KMS-11 (cell line): ENCODE measurements around the gene NSD1.

Source experiments
- H2AFZ ChIP-seq: fragments of 200-600 bp; sonication (generic); 2 replicates; pipeline ENCODE4 v1.6.1; 2016; ENCODE audit warnings: antibody characterized with exemption, mixed run types, low read depth
- H3K27ac ChIP-seq: fragments of 200-600 bp; sonication (generic); 2 replicates; pipeline ENCODE4 v1.6.1; 2016; ENCODE audit warnings: mild to moderate bottlenecking, mixed run types
- H3K27me3 ChIP-seq: fragments of 200-600 bp; sonication (generic); 2 replicates; pipeline ENCODE4 v1.6.1; 2017; ENCODE audit warnings: mild to moderate bottlenecking, low read depth, mixed run types, moderate library complexity; ENCODE audit not compliant: insufficient read depth
- H3K36me3 ChIP-seq: fragments of 200-600 bp; sonication (generic); 2 replicates; pipeline ENCODE4 v1.6.1; 2017; ENCODE audit warnings: mild to moderate bottlenecking, mixed run types; ENCODE audit not compliant: insufficient read depth
- H3K4me1 ChIP-seq: fragments of 200-600 bp; sonication (generic); 2 replicates; pipeline ENCODE4 v1.6.1; 2016; ENCODE audit warnings: mild to moderate bottlenecking, low read depth, mixed run types; ENCODE audit not compliant: poor library complexity, severe bottlenecking
- H3K4me2 ChIP-seq: fragments of 200-600 bp; sonication (generic); 2 replicates; pipeline ENCODE4 v1.7.0; 2016; ENCODE audit warnings: mild to moderate bottlenecking, mixed run types
- H3K4me3 ChIP-seq: fragments of 200-600 bp; sonication (generic); IDR thresholded peaks from 2 replicates; pipeline ENCODE4 v1.6.1; 2017; ENCODE audit warnings: low read depth, low read length, mixed read lengths; ENCODE audit not compliant: insufficient read depth
- H3K79me2 ChIP-seq: fragments of 200-600 bp; sonication (generic); 2 replicates; pipeline ENCODE4 v1.6.1; 2016; ENCODE audit warnings: low read depth, mixed run types; ENCODE audit not compliant: insufficient read depth
- H3K9ac ChIP-seq: fragments of 200-600 bp; sonication (generic); 2 replicates; pipeline ENCODE4 v1.6.1; 2016; ENCODE audit warnings: mild to moderate bottlenecking, mixed run types
- H4K20me1 ChIP-seq: fragments of 200-600 bp; sonication (generic); 2 replicates; pipeline ENCODE4 v1.6.1; 2016; ENCODE audit warnings: mild to moderate bottlenecking, mixed run types; ENCODE audit not compliant: insufficient read depth
- CTCF ChIP-seq: fragments of 200-600 bp; sonication (generic); conservative IDR thresholded peaks from 2 replicates; pipeline ENCODE4 v1.6.1; 2017; ENCODE audit warnings: low read depth, mild to moderate bottlenecking, antibody characterized with exemption, low read length, moderate library complexity, mixed read lengths

Gene NSD1

GRCh38 chr5:177300951-177301350, 167.4 kb downstream of the NSD1 start:
- TF ChIP-seq CTCF, result no peak
- Histone ChIP-seq H3K27me3 (no peaks in the 10 kb centered on the region), H3K27ac (peak overlapping the region; percentile 12; the same call in 1 of the 2 replicates), H3K36me3 (no peaks in the 10 kb centered on the region), H3K4me3 (no peak overlapping the region), H2AFZ (no peak overlapping the region), H3K79me2 (peaks cover 21% of the 10 kb centered on the region), H3K9ac (no peak overlapping the region), H3K4me2 (peak overlapping the region; percentile 46), H3K4me1 (peaks cover 42% of the 10 kb centered on the region), H4K20me1 (no peaks in the 10 kb centered on the region)

DNA sequence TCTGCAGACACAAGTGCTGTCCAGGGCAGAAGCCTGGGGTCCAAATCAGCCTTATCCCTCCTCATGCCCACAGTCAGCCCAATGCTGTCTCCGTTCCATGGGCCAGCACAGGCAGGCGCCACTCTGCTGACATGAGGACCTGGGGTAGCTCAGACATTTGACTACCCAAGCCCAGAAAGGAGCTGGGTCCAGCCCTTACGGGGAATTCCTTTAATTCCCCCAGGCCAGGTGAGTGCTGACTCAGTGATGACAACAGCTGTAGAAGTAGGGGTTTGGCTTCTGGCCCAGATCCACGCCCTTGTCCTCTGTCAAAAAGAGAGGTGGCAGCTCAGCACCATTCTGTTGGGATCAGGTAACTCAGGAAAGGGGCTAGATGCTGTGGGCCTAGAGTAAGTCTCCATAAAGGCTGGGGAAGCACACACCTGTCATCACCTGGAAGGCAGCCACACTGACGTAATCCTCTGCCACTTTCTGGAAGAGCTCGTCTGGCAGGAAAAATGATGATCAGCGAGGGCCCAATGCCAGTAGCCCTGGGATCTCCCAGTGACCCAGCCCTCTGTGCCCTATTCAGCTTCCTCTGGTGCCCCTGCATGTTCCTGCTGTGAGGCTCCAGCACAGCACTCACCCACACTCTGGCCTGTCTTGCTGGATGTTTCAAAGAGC, 168.1 kb downstream of the NSD1 start:
- H3K4me2 ChIP-seq, result peak overlapping the region; percentile 46; the same call in 1 of the 2 replicates
- no peak overlapping the region for H2AFZ ChIP-seq
- peaks cover 42% of the 10 kb centered on the region for H3K4me1 ChIP-seq
- H4K20me1 ChIP-seq, result no peaks in the 10 kb centered on the region
- H3K27me3 ChIP-seq, result no peaks in the 10 kb centered on the region
- no peak overlapping the region for H3K9ac ChIP-seq
- peak overlapping the region; percentile 12; the same call in 1 of the 2 replicates for H3K27ac ChIP-seq
- H3K36me3 ChIP-seq, result no peaks in the 10 kb centered on the region
- no peak for TF ChIP-seq CTCF
- H3K79me2 ChIP-seq, result peaks cover 24% of the 10 kb centered on the region
- no peak overlapping the region for H3K4me3 ChIP-seq

DNA sequence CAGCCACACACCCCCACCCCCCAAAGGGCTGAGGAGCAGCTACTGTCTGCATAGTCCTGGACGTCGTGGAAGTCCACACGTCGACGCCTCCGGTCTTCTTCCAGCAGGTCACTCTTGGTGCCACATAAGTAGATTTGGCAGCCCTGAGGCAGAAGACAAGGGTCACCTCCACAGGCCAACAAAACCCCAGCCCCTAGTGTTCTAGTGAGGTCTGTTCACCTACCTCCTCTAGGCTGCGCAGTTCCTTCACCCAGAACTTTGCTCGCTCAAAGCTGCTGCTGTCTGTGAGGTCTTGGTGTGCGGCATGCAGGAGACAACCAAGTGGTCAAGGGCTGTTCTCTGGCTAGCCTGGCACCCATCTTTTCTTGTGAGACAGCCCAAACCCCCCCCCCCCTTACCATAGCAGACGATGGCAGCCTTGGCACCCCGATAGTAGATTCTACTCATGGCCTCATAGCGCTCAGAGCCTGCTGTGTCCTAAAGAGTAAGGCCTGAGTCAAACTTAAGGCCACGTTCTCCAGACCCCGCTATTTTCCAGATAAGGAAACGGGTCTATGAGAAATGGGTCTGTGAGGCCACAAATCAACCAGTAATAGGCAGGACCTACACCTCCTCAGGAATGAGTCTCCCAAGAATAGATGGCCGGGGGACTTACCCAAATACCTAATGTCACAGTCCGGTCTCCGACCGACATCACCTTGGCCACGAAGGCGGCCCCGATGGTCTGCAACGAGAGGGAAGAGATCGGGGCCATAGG, 169.0 kb downstream of the NSD1 start:
- no peaks in the 10 kb centered on the region for H3K36me3 ChIP-seq
- H4K20me1 ChIP-seq, result no peaks in the 10 kb centered on the region
- peaks cover 24% of the 10 kb centered on the region for H3K79me2 ChIP-seq
- no peak for TF ChIP-seq CTCF
- no peak overlapping the region for H2AFZ ChIP-seq
- no peak overlapping the region for H3K27ac ChIP-seq
- no peak overlapping the region for H3K4me3 ChIP-seq
- no peak overlapping the region; the same call in 1 of the 2 replicates for H3K9ac ChIP-seq
- peak overlapping the region; percentile 39 for H3K4me2 ChIP-seq
- H3K4me1 ChIP-seq, result peaks cover 46% of the 10 kb centered on the region
- H3K27me3 ChIP-seq, result no peaks in the 10 kb centered on the region

- Histone ChIP-seq H3K36me3 (no peaks in the 10 kb centered on the region), H3K27ac (peak within 1 kb of the TSS; percentile 55), H3K4me1 (peaks cover 46% of the 10 kb centered on the region), H4K20me1 (no peaks in the 10 kb centered on the region), H2AFZ (peak within 1 kb of the TSS; percentile 69), H3K79me2 (peaks cover 24% of the 10 kb centered on the region), H3K27me3 (no peaks in the 10 kb centered on the region), H3K4me2 (peak within 1 kb of the TSS; percentile 89), H3K4me3 (no peak within 1 kb of the TSS), H3K9ac (peak within 1 kb of the TSS; percentile 55; the same call in 1 of the 2 replicates)
- TF ChIP-seq CTCF, result no peak
These were observed 169.8 kb downstream of the NSD1 start, which contains the start of the genes PRELID1 and RAB24 for GRCh38 chr5:177303121-177303924. TSS of gene PRELID1 (plus strand) at chr5:177303799. CDS start at chr5:177303986, 187 bp downstream. TSS of gene RAB24 (minus strand) at chr5:177303719. CDS start at chr5:177303288, 431 bp downstream.
